Upper lobe of left lung (tissue), 4 donors: ENCODE data around the gene CHAF1A.

ENCODE experiments used
- EP300 ChIP-seq, 4 donors: sonication (generic); formaldehyde crosslinking; IDR thresholded peaks; one replicate each; pipeline ENCODE4 v1.5.1; 2017; ENCODE audit warnings: antibody characterized with exemption in 4 of 4, control low read depth in 2 of 4
- POLR2A ChIP-seq, 4 donors: fragments of 450-650 bp; IDR thresholded peaks; one replicate each; pipeline ENCODE4 v1.5.1; 2016 to 2017; ENCODE audit warnings: antibody characterized with exemption in 4 of 4, mild to moderate bottlenecking in 2 of 4
- POLR2AphosphoS5 ChIP-seq, 2 donors: sonication (generic); formaldehyde crosslinking; IDR thresholded peaks; one replicate each; pipeline ENCODE4 v1.5.1; 2017; ENCODE audit warnings: antibody characterized with exemption in 2 of 2
- TF ChIP-seq, protein P1 (sequence below), 6 experiments: fragments of 450-650 bp in 4 of 6; fragments of 200-600 bp in 2 of 6; sonication (generic) in 2 of 6; IDR thresholded peaks; one replicate each; pipeline ENCODE4 v1.5.1; 2016 to 2019; ENCODE audit warnings: antibody characterized with exemption in 6 of 6

DNA sequence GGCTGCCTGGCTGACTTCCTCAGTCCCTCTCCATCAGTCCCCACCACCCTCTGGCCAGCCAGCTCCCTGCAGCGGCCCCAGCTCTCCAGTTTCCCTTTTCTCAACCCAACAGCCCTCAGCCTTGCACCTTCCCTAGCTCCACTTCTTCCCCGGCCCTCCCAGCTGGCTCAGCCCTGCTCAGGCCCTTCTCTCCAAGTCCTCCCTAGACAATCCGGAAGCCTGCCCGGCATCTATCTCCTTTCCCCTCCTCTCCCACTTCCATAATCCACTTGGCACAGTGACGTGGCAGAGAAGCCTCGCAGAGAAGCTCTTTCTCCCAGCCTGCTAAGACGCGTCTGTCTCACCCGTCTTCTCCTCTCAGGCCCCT lies 54.0 kb downstream of the CHAF1A start:
- TF ChIP-seq POLR2A (IDR thresholded peaks at IDR 0.05) (no peak), EP300 (IDR thresholded peaks at IDR 0.05) (no peak), POLR2AphosphoS5 (IDR thresholded peaks at IDR 0.05) (no peak)
- TF ChIP-seq, protein P1, sequence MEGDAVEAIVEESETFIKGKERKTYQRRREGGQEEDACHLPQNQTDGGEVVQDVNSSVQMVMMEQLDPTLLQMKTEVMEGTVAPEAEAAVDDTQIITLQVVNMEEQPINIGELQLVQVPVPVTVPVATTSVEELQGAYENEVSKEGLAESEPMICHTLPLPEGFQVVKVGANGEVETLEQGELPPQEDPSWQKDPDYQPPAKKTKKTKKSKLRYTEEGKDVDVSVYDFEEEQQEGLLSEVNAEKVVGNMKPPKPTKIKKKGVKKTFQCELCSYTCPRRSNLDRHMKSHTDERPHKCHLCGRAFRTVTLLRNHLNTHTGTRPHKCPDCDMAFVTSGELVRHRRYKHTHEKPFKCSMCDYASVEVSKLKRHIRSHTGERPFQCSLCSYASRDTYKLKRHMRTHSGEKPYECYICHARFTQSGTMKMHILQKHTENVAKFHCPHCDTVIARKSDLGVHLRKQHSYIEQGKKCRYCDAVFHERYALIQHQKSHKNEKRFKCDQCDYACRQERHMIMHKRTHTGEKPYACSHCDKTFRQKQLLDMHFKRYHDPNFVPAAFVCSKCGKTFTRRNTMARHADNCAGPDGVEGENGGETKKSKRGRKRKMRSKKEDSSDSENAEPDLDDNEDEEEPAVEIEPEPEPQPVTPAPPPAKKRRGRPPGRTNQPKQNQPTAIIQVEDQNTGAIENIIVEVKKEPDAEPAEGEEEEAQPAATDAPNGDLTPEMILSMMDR (IDR thresholded peaks at IDR 0.05): no peak
